CD4-positive, alpha-beta memory T cell (primary cell): ENCODE results near the gene CDC34. TPM values are rescaled to one million over a fixed set of nuclear protein-coding genes. Genes with fewer than 3 reads are reported as not detected.

Experiments
- CTCF ChIA-PET: fragments of 350-600 bp; sonication (Branson Sonifier 250); formaldehyde crosslinking; loops from one replicate; lab custom pipeline; 2021; ENCODE audit warnings: inconsistent platforms; ENCODE audit not compliant: partially characterized antibody; lab: Charles Lee
- POLR2A ChIA-PET: fragments of 350-600 bp; sonication (Branson Sonifier 250); formaldehyde crosslinking; loops from one replicate; lab custom pipeline; 2021; ENCODE audit not compliant: partially characterized antibody; lab: Charles Lee
- DNase-seq, 5 donors: peaks; one replicate each; pipeline versions ENCODE4 v3.0.0 to v3.0.0-alpha.2; 2020 to 2022; ENCODE audit warnings: mixed read lengths in 1 of 5
- H3K27ac ChIP-seq: one replicate; pipeline ENCODE4 v1.7.0; 2013; ENCODE audit warnings: low read depth, low read length
- H3K27me3 ChIP-seq: 2 replicates; pipeline ENCODE4 v1.7.0; 2013; ENCODE audit warnings: mild to moderate bottlenecking, low read length, moderate library complexity; ENCODE audit not compliant: insufficient read depth
- H3K36me3 ChIP-seq: 2 replicates; pipeline ENCODE4 v1.7.0; 2013; ENCODE audit warnings: mild to moderate bottlenecking, low read length, moderate library complexity; ENCODE audit not compliant: insufficient read depth
- H3K4me1 ChIP-seq: 2 replicates; pipeline ENCODE4 v1.7.0; 2013; ENCODE audit warnings: mild to moderate bottlenecking, low read length, moderate library complexity; ENCODE audit not compliant: insufficient read depth
- H3K4me3 ChIP-seq, 2 donors: one replicate each; pipeline ENCODE4 v1.7.0; 2013; ENCODE audit warnings: low read length in 2 of 2, mild to moderate bottlenecking in 1 of 2
- H3K9me3 ChIP-seq, 2 donors: one replicate each; pipeline ENCODE4 v1.7.0; 2013; ENCODE audit warnings: low read length in 2 of 2, control low read depth in 1 of 2; ENCODE audit not compliant: control insufficient read depth in 1 of 2
- H3K27ac Mint-ChIP-seq, 7 donors: one replicate each; pipeline ENCODE4 v1.8.0; 2020 to 2021; ENCODE audit warnings: mixed read lengths in 7 of 7, mild to moderate bottlenecking in 6 of 7, inconsistent platforms in 3 of 7, moderate library complexity in 3 of 7
- H3K27me3 Mint-ChIP-seq, 2 donors: one replicate each; pipeline ENCODE4 v1.8.0; 2020 to 2021; ENCODE audit warnings: mixed read lengths in 2 of 2
- H3K36me3 Mint-ChIP-seq, 2 donors: one replicate each; pipeline ENCODE4 v1.8.0; 2020 to 2021; ENCODE audit warnings: mixed read lengths in 2 of 2, inconsistent platforms in 1 of 2, mild to moderate bottlenecking in 1 of 2
- H3K4me1 Mint-ChIP-seq, 4 donors: one replicate each; pipeline ENCODE4 v1.8.0; 2020 to 2021; ENCODE audit warnings: mixed read lengths in 4 of 4, mild to moderate bottlenecking in 1 of 4
- H3K4me3 Mint-ChIP-seq, 8 donors: one replicate each; pipeline ENCODE4 v1.8.0; 2020 to 2021; ENCODE audit warnings: mixed read lengths in 8 of 8, mild to moderate bottlenecking in 7 of 8, moderate library complexity in 6 of 8, inconsistent platforms in 3 of 8
- H3K9me3 Mint-ChIP-seq, 8 donors: one replicate each; pipeline ENCODE4 v1.8.0; 2020 to 2021; ENCODE audit warnings: mixed read lengths in 8 of 8, mild to moderate bottlenecking in 5 of 8, inconsistent platforms in 3 of 8, moderate library complexity in 1 of 8
- intact Hi-C: fragments of 100-400 bp; cut with micrococcal nuclease; formaldehyde crosslinking; loops from one replicate; pipeline ENCODE4 v1.15.1; 2023
- polyA plus RNA-seq, 2 donors: library from polyadenylated mRNA; unstranded; fragments of 300-500 nt; fragmentation: Illumina TruSeq; gene quantifications; one replicate each; pipeline ENCODE4 v1.2.3, GENCODE V29; 2021
- total RNA-seq, 2 experiments: library from RNA; stranded (reverse); gene quantifications; one replicate each; pipeline ENCODE4 v1.2.3, GENCODE V29; 2021

Gene CDC34
- total and polyA plus RNA-seq, 4 experiments from 2014 or later: 26.7 to 46.6 (median 44.2) TPM

- ChIA-PET CTCF (interaction anchor here (1.1 kb wide), 1 partner anchor 39 kb away, joined by 4 read pairs; the partner anchor contains the start of gene CDC34), POLR2A (interaction anchor here (0.9 to 3.5 kb wide), 7 partner anchors 26 to 92 kb away, joined by 3 to 25 read pairs (median 7); partner anchors contain the start of genes CDC34, GZMM, RNF126 and TPGS1)
- Histone ChIP-seq H3K36me3 (no peaks in the 10 kb centered on the region), H3K4me3 (peak overlapping the region; percentile 61 to 75), H3K27me3 (no peaks in the 10 kb centered on the region), H3K27ac (peak overlapping the region; percentile 70), H3K4me1 (peaks cover 37% of the 10 kb centered on the region), H3K9me3 (no peaks in the 10 kb centered on the region)
- Mint-ChIP-seq H3K4me3 (peak overlapping the region; percentile 94 to 99 (median 98)), H3K27ac (peak overlapping the region; percentile 94 to 100 (median 98)), H3K36me3 (peaks cover 0 to 8% of the 10 kb centered on the region in 2 donors), H3K27me3 (no peaks in the 10 kb centered on the region), H3K9me3 (peaks cover 0 to 2% (median 0%) of the 10 kb centered on the region in 8 donors), H3K4me1 (peaks cover 16 to 44% (median 29%) of the 10 kb centered on the region in 4 donors)
- intact Hi-C loops: no loop called here
- DNase-seq: peak; percentile 64 to 86 (median 71)
Observed at GRCh38 chr19:570937-571565, 39.5 kb downstream of the CDC34 start.

- peak in 1 of 5 donors; percentile 45 for DNase-seq
- Histone ChIP-seq H3K27me3 (no peaks in the 10 kb centered on the region), H3K36me3 (no peaks in the 10 kb centered on the region), H3K4me1 (peaks cover 42% of the 10 kb centered on the region), H3K9me3 (no peaks in the 10 kb centered on the region), H3K4me3 (peak overlapping the region; percentile 61 to 75), H3K27ac (peak overlapping the region; percentile 70)
- Mint-ChIP-seq H3K36me3 (peaks cover 0 to 8% of the 10 kb centered on the region in 2 donors), H3K4me3 (peak overlapping the region; percentile 94 to 99 (median 98)), H3K4me1 (peaks cover 16 to 44% (median 32%) of the 10 kb centered on the region in 4 donors), H3K27ac (peak overlapping the region; percentile 94 to 100 (median 98)), H3K9me3 (no peaks in the 10 kb centered on the region), H3K27me3 (no peaks in the 10 kb centered on the region)
- POLR2A ChIA-PET: interaction anchor here (0.6 to 3.5 kb wide), 11 partner anchors 13 to 108 kb away, joined by 3 to 25 read pairs (median 7); partner anchors contain the start of genes CDC34, GZMM, POLRMT and RNF126
- CTCF ChIA-PET: interaction anchor here (1.1 kb wide), 1 partner anchor 40 kb away, joined by 4 read pairs; the partner anchor contains the start of gene CDC34
- intact Hi-C loops: no loop called here
Observed at GRCh38 chr19:571566-571974, 40.0 kb downstream of the CDC34 start.

GRCh38 chr19:572140-572742 is 40.7 kb downstream of the CDC34 start, which contains the start of gene BSG:
Gene BSG, plus strand, starts transcription at chr19:572596. Its CDS starts 39 bp downstream, at chr19:572635.
- H3K4me1 Mint-ChIP-seq: peaks cover 18 to 49% (median 35%) of the 10 kb centered on the region in 4 donors
- peaks cover 0 to 9% of the 10 kb centered on the region in 2 donors for H3K36me3 Mint-ChIP-seq

GRCh38 chr19:572743-573518 is 41.4 kb downstream of the CDC34 start:
- Mint-ChIP-seq H3K4me1 (peaks cover 18 to 51% (median 35%) of the 10 kb centered on the region in 4 donors), H3K4me3 (peak overlapping the region; percentile 88 to 98 (median 92)), H3K9me3 (no peaks in the 10 kb centered on the region), H3K27me3 (no peaks in the 10 kb centered on the region), H3K27ac (peak overlapping the region; percentile 42 to 98 (median 91)), H3K36me3 (peaks cover 0 to 9% of the 10 kb centered on the region in 2 donors)
- H3K9me3 ChIP-seq: no peaks in the 10 kb centered on the region
- peak overlapping the region; percentile 75 to 81 for H3K4me3 ChIP-seq
- CTCF ChIA-PET: no interaction called here
- peaks cover 46% of the 10 kb centered on the region for H3K4me1 ChIP-seq
- POLR2A ChIA-PET: interaction anchor here (0.6 to 3.5 kb wide), 10 partner anchors 11 to 90 kb away, joined by 3 to 25 read pairs (median 6); partner anchors contain the start of genes CDC34, GZMM, POLRMT and RNF126
- DNase-seq: peak in 1 of 5 donors; percentile 47
- peak overlapping the region; percentile 70 for H3K27ac ChIP-seq
- no peaks in the 10 kb centered on the region for H3K27me3 ChIP-seq
- intact Hi-C loops: loop anchor here (1.0 to 2.0 kb wide), 7 partner anchors 16 to 224 kb away; partner anchors contain the start of genes CDC34, HCN2, POLRMT and PTBP1
- no peaks in the 10 kb centered on the region for H3K36me3 ChIP-seq

More at GRCh38 chr19:572140-572742, 40.7 kb downstream of the CDC34 start, which contains the start of gene BSG:
- peak within 1 kb of the TSS; percentile 75 to 81 for H3K4me3 ChIP-seq
- Mint-ChIP-seq H3K27ac (peak within 1 kb of the TSS; percentile 96 to 100 (median 98)), H3K9me3 (no peaks in the 10 kb centered on the region), H3K4me3 (peak within 1 kb of the TSS; percentile 95 to 99 (median 98)), H3K27me3 (no peaks in the 10 kb centered on the region)
- no peaks in the 10 kb centered on the region for H3K27me3 ChIP-seq
- no peaks in the 10 kb centered on the region for H3K9me3 ChIP-seq
- intact Hi-C loops: loop anchor here (1.0 to 2.0 kb wide), 7 partner anchors 17 to 225 kb away; partner anchors contain the start of genes CDC34, HCN2, POLRMT and PTBP1
- H3K27ac ChIP-seq: peak within 1 kb of the TSS; percentile 70
- peak; percentile 98 to 99 (median 99) for DNase-seq
- CTCF ChIA-PET: interaction anchor here (1.1 kb wide), 1 partner anchor 40 kb away, joined by 4 read pairs; the partner anchor contains the start of gene CDC34
- H3K36me3 ChIP-seq: no peaks in the 10 kb centered on the region
- H3K4me1 ChIP-seq: peaks cover 46% of the 10 kb centered on the region
- POLR2A ChIA-PET: interaction anchor here (0.6 to 3.5 kb wide), 13 partner anchors 12 to 107 kb away, joined by 3 to 25 read pairs (median 6); partner anchors contain the start of genes CDC34, GZMM, POLRMT and RNF126

GRCh38 chr19:573519-573825 is 41.9 kb downstream of the CDC34 start:
- intact Hi-C loops: loop anchor here (2.0 kb wide), 1 partner anchor 15 kb away; the partner anchor contains the start of gene HCN2
- ChIA-PET POLR2A (no interaction called here), CTCF (interaction anchor here (2.5 kb wide), 1 partner anchor 11 kb away, joined by 10 read pairs; no protein-coding TSS in a partner anchor)
- H3K27ac ChIP-seq: peak overlapping the region; percentile 70
- Mint-ChIP-seq H3K9me3 (no peaks in the 10 kb centered on the region), H3K4me3 (peak overlapping the region; percentile 79 to 92 (median 82)), H3K36me3 (peaks cover 0 to 12% of the 10 kb centered on the region in 2 donors), H3K4me1 (peaks cover 18 to 51% (median 35%) of the 10 kb centered on the region in 4 donors), H3K27me3 (no peaks in the 10 kb centered on the region), H3K27ac (peak overlapping the region in 6 of 7 donors; percentile 42 to 76 (median 62))
- no peak for DNase-seq
- no peaks in the 10 kb centered on the region for H3K27me3 ChIP-seq
- no peaks in the 10 kb centered on the region for H3K9me3 ChIP-seq
- peak overlapping the region; percentile 75 to 81 for H3K4me3 ChIP-seq
- H3K36me3 ChIP-seq: no peaks in the 10 kb centered on the region
- H3K4me1 ChIP-seq: peaks cover 46% of the 10 kb centered on the region
